OCI-M1 (cell line): ENCODE results near the gene PIMREG.
"Not testable (repeated sequence)": the region's sequence is repeated elsewhere in the genome, so short reads cannot be mapped to it uniquely, and the experiment has no call there.

ENCODE experiments used
- DNase-seq: peaks from one replicate; lab custom pipeline; 2025; lab: John Stamatoyannopoulos, UW

PIMREG gene

GRCh38 chr17:6479622-6480302 is 35.5 kb downstream of the PIMREG start:
- no peak for DNase-seq

- DNase-seq = no peak
Measured at GRCh38 chr17:6480303-6480675, 36.0 kb downstream of the PIMREG start.

- DNase-seq = no peak
Measured at GRCh38 chr17:6482105-6482455, 37.8 kb downstream of the PIMREG start.

- not testable (repeated sequence) for DNase-seq
Measured at GRCh38 chr17:6482796-6483195, 38.5 kb downstream of the PIMREG start.

GRCh38 chr17:6483507-6483906 is 39.3 kb downstream of the PIMREG start:
- DNase-seq = no peak

GRCh38 chr17:6485646-6486412 is 41.6 kb downstream of the PIMREG start:
- no peak for DNase-seq

- DNase-seq = no peak
Measured at GRCh38 chr17:6487251-6488007, 43.2 kb downstream of the PIMREG start.

GRCh38 chr17:6488008-6488539 is 43.8 kb downstream of the PIMREG start:
- DNase-seq = no peak

- no peak for DNase-seq
Measured at GRCh38 chr17:6489016-6489550, 44.8 kb downstream of the PIMREG start.

- no peak for DNase-seq
Measured at GRCh38 chr17:6491071-6491700, 46.9 kb downstream of the PIMREG start.

GRCh38 chr17:6492892-6493674 is 48.8 kb downstream of the PIMREG start:
- peak; percentile 46 for DNase-seq

GRCh38 chr17:6494239-6494941 is 50.1 kb downstream of the PIMREG start:
- no peak for DNase-seq

- DNase-seq = no peak
Measured at GRCh38 chr17:6495450-6496115, 51.3 kb downstream of the PIMREG start.

GRCh38 chr17:6496116-6496481 is 51.8 kb downstream of the PIMREG start:
- no peak for DNase-seq

GRCh38 chr17:6496640-6497441 is 52.6 kb downstream of the PIMREG start:
- DNase-seq = no peak

- DNase-seq = no peak
Measured at GRCh38 chr17:6497496-6498221, 53.4 kb downstream of the PIMREG start.

- no peak for DNase-seq
Measured at GRCh38 chr17:6498356-6498755, 54.1 kb downstream of the PIMREG start.

GRCh38 chr17:6498901-6499540 is 54.8 kb downstream of the PIMREG start:
- DNase-seq = no peak
